KOPT-K1 (cell line): ENCODE measurements around the gene DNAAF5.

Experiments used
- H3K27ac ChIP-seq: fragments of 200-600 bp; sonication (generic); 2 replicates; pipeline ENCODE4 v1.5.1; 2016; ENCODE audit warnings: antibody characterized with exemption, mild to moderate bottlenecking, low read depth, low read length; ENCODE audit not compliant: poor library complexity, severe bottlenecking
- H3K36me3 ChIP-seq: fragments of 200-600 bp; sonication (generic); 2 replicates; pipeline ENCODE4 v1.5.1; 2017; ENCODE audit warnings: antibody characterized with exemption, mild to moderate bottlenecking, low read length, moderate library complexity; ENCODE audit not compliant: insufficient read depth
- H3K9me3 ChIP-seq: fragments of 200-600 bp; sonication (generic); 2 replicates; pipeline ENCODE4 v1.5.1; 2017; ENCODE audit warnings: antibody characterized with exemption, low read length, mild to moderate bottlenecking; ENCODE audit not compliant: insufficient read depth, poor library complexity, severe bottlenecking

DNAAF5 gene

GRCh38 chr7:698515-699475 lies 27.7 kb upstream of the DNAAF5 start:
- no peak overlapping the region for H3K27ac ChIP-seq
- peaks cover 14% of the 10 kb centered on the region for H3K9me3 ChIP-seq
- peaks cover 53% of the 10 kb centered on the region for H3K36me3 ChIP-seq

GRCh38 chr7:699476-700170 lies 26.9 kb upstream of the DNAAF5 start:
- peaks cover 16% of the 10 kb centered on the region for H3K9me3 ChIP-seq
- no peak overlapping the region for H3K27ac ChIP-seq
- H3K36me3 ChIP-seq = peaks cover 51% of the 10 kb centered on the region

GRCh38 chr7:701086-701671 lies 25.3 kb upstream of the DNAAF5 start:
- H3K36me3 ChIP-seq = peaks cover 51% of the 10 kb centered on the region

GRCh38 chr7:703049-703448 lies 23.4 kb upstream of the DNAAF5 start:
- peaks cover 50% of the 10 kb centered on the region for H3K36me3 ChIP-seq
- no peak overlapping the region for H3K27ac ChIP-seq
- H3K9me3 ChIP-seq = peaks cover 16% of the 10 kb centered on the region

More at GRCh38 chr7:701086-701671, 25.3 kb upstream of the DNAAF5 start:
- H3K27ac ChIP-seq = no peak overlapping the region
- peaks cover 16% of the 10 kb centered on the region for H3K9me3 ChIP-seq

GRCh38 chr7:706721-707120 lies 19.8 kb upstream of the DNAAF5 start:
- Histone ChIP-seq H3K9me3 (peaks cover 16% of the 10 kb centered on the region), H3K27ac (no peak overlapping the region), H3K36me3 (peaks cover 42% of the 10 kb centered on the region)

- H3K9me3 ChIP-seq = peaks cover 14% of the 10 kb centered on the region
- H3K36me3 ChIP-seq = peaks cover 42% of the 10 kb centered on the region
- no peak overlapping the region for H3K27ac ChIP-seq
Observed at GRCh38 chr7:707296-708000, 19.1 kb upstream of the DNAAF5 start.

- peaks cover 35% of the 10 kb centered on the region; the same call in 1 of the 2 replicates for H3K36me3 ChIP-seq
- H3K9me3 ChIP-seq = no peaks in the 10 kb centered on the region
- no peak overlapping the region for H3K27ac ChIP-seq
Observed at GRCh38 chr7:710161-710560, 16.3 kb upstream of the DNAAF5 start.

- Histone ChIP-seq H3K9me3 (no peaks in the 10 kb centered on the region), H3K27ac (no peak overlapping the region), H3K36me3 (peaks cover 35% of the 10 kb centered on the region; the same call in 1 of the 2 replicates)
Observed at GRCh38 chr7:711093-711921, 15.2 kb upstream of the DNAAF5 start.

- Histone ChIP-seq H3K27ac (no peak overlapping the region), H3K36me3 (peaks cover 31% of the 10 kb centered on the region; the same call in 1 of the 2 replicates), H3K9me3 (no peaks in the 10 kb centered on the region)
Observed at GRCh38 chr7:711922-712380, 14.5 kb upstream of the DNAAF5 start.

- no peak overlapping the region for H3K27ac ChIP-seq
- H3K36me3 ChIP-seq = peaks cover 25% of the 10 kb centered on the region; the same call in 1 of the 2 replicates
- no peaks in the 10 kb centered on the region for H3K9me3 ChIP-seq
Observed at GRCh38 chr7:712381-713138, 13.9 kb upstream of the DNAAF5 start.

GRCh38 chr7:713139-713457 lies 13.4 kb upstream of the DNAAF5 start:
- H3K27ac ChIP-seq = no peak overlapping the region
- peaks cover 20% of the 10 kb centered on the region; the same call in 1 of the 2 replicates for H3K36me3 ChIP-seq
- no peaks in the 10 kb centered on the region for H3K9me3 ChIP-seq

GRCh38 chr7:713488-714230 lies 12.8 kb upstream of the DNAAF5 start:
- Histone ChIP-seq H3K36me3 (peaks cover 18% of the 10 kb centered on the region; the same call in 1 of the 2 replicates), H3K27ac (no peak overlapping the region), H3K9me3 (no peaks in the 10 kb centered on the region)

- no peak overlapping the region for H3K27ac ChIP-seq
- peaks cover 18% of the 10 kb centered on the region; the same call in 1 of the 2 replicates for H3K36me3 ChIP-seq
- no peaks in the 10 kb centered on the region for H3K9me3 ChIP-seq
Observed at GRCh38 chr7:714251-714671, 12.2 kb upstream of the DNAAF5 start.
